ENCODE results near the gene TMEM253.

The TMEM253 gene

DNA sequence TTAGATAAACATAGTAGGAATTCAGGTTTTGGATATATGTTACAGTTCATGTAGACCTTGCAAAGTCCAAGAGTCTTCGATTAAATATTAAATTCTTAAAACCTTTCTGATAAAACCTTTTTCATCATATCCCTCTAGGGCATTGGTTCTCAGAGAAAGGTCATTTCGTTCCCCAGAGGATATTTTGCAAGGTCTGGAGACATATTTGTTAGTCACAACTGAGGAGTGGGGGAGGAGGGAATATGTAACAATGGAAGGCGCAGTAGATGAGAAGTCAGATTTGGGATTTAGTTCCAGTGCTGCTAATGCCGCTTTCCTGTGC is 5.3 kb downstream of the TMEM253 start:
- DNase-seq (ENCODE audit: low read depth, low spot score), result no peak
- no peak overlapping the region for H3K27ac ChIP-seq (ENCODE audit: low read length)

DNA sequence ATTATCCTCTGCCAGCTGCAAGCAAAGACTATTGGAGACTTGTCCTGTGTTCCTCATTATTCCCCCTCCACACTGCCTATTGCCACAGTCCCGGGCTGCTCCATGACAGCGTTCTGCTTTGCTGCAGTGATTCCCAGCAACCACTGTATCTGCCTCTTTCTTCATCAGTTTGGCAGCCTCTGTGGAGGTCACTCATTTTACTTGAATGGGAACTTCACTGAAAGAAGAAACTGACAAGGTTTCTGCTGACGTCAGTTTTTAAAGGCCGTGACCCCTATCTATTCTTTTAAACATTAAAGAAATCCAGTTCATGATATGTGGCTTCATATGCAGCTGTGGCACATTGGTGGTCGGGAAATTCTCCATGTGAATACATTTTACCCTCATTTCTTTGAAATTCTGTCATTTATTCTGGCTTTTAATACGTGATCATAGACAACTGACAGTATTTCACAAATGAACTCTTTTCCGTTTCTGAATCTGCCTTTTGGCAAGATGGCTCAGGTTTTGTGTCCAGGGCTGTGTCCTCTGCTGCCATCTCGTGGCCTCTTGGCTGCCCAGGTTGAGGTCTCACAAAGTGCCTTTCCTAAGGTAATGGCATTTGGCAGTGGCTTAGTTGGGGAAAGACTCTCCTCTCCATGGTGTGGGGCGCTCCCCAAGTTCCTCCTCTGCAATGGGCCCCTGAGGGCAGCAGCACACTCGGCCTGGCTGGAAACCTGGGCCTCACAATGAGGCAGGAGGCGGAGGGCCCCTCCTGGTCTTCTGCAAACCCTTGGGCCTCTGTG is 5.8 kb downstream of the TMEM253 start:
- WGBS (ENCODE audit: insufficient coverage, insufficient read length), result no CpG with 5 or more reads among the region's 11 CpGs
- Histone ChIP-seq H3K27ac (ENCODE audit: low read length) (no peak overlapping the region), H3K9me3 (ENCODE audit: control insufficient read depth, insufficient read depth, low read length) (no peaks in the 10 kb centered on the region), H3K27me3 (ENCODE audit: control insufficient read depth, insufficient read depth, low read length) (no peaks in the 10 kb centered on the region), H3K4me3 (ENCODE audit: low read length) (no peak overlapping the region), H3K4me1 (ENCODE audit: control insufficient read depth, insufficient read depth, low read length) (peaks cover 15% of the 10 kb centered on the region), H3K36me3 (ENCODE audit: control insufficient read depth, insufficient read depth, low read length) (no peaks in the 10 kb centered on the region)
- no peak for DNase-seq (ENCODE audit: low read depth, low spot score)

More for the DNA sequence above, 5.3 kb downstream of the TMEM253 start:
- H3K4me1 ChIP-seq (ENCODE audit: control insufficient read depth, insufficient read depth, low read length), result peaks cover 16% of the 10 kb centered on the region
- H3K27me3 ChIP-seq (ENCODE audit: control insufficient read depth, insufficient read depth, low read length), result no peaks in the 10 kb centered on the region
- no peaks in the 10 kb centered on the region for H3K9me3 ChIP-seq (ENCODE audit: control insufficient read depth, insufficient read depth, low read length)
- no peak overlapping the region for H3K4me3 ChIP-seq (ENCODE audit: low read length)
- WGBS (ENCODE audit: insufficient coverage, insufficient read length), result no CpG with 5 or more reads among the region's 4 CpGs
- H3K36me3 ChIP-seq (ENCODE audit: control insufficient read depth, insufficient read depth, low read length), result no peaks in the 10 kb centered on the region

DNA sequence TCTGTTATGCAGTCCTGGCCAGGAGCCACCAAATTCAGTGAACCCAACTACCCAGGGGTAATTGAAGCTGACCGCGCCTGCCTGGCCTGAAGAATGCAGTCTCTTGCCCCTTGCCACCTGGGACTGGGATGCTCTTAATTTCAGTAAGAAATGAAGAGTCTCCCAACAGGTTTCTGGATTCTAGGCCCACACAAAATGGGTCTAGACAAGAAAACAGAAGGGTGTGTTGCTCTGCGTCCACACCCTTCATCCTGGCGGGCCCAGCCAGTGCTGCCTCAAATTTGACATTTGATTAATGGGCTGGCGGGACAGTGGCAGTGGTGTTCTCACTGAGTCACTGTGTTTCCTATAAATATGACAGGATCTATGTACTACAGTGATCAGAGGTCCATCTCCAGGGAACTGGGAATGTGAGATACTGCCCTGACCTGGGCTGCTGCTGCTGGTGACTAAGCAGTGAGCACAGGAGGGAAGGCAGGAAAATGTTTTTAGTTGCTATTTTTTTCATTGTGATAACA is 6.5 kb downstream of the TMEM253 start:
- Histone ChIP-seq H3K27ac (ENCODE audit: low read length) (no peak overlapping the region), H3K4me3 (ENCODE audit: low read length) (no peak overlapping the region), H3K9me3 (ENCODE audit: control insufficient read depth, insufficient read depth, low read length) (no peaks in the 10 kb centered on the region), H3K4me1 (ENCODE audit: control insufficient read depth, insufficient read depth, low read length) (peaks cover 9% of the 10 kb centered on the region), H3K27me3 (ENCODE audit: control insufficient read depth, insufficient read depth, low read length) (no peaks in the 10 kb centered on the region), H3K36me3 (ENCODE audit: control insufficient read depth, insufficient read depth, low read length) (no peaks in the 10 kb centered on the region)
- DNase-seq (ENCODE audit: low read depth, low spot score), result no peak
- no CpG with 5 or more reads among the region's 5 CpGs for WGBS (ENCODE audit: insufficient coverage, insufficient read length)

DNA sequence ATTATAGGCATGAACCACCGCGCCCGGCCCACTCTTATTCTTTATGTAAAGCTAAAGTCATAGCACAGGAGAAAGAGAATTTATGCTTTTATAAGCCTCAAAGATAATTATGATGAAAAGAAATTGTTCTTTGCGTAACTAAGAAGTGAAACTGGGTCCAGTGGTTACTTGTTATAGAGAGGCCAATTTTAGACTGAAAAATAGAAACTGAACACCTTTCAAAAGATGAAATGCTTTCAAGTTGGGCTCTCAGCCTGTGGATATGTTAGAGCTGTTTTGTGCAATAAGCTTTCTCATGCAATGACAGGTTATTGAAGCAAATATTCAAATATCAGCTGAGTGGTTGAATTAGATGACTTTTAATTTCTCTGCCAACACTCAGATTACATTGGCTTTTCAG is 7.9 kb downstream of the TMEM253 start:
- H3K9me3 ChIP-seq (ENCODE audit: control insufficient read depth, insufficient read depth, low read length), result no peaks in the 10 kb centered on the region
- no peak for DNase-seq (ENCODE audit: low read depth, low spot score)
- WGBS (ENCODE audit: insufficient coverage, insufficient read length), result no CpG with 5 or more reads among the region's 4 CpGs
- peaks cover 4% of the 10 kb centered on the region; the same call in 1 of the 2 replicates for H3K4me1 ChIP-seq (ENCODE audit: control insufficient read depth, insufficient read depth, low read length)
- no peaks in the 10 kb centered on the region for H3K27me3 ChIP-seq (ENCODE audit: control insufficient read depth, insufficient read depth, low read length)
- no peak overlapping the region for H3K4me3 ChIP-seq (ENCODE audit: low read length)
- H3K36me3 ChIP-seq (ENCODE audit: control insufficient read depth, insufficient read depth, low read length), result no peaks in the 10 kb centered on the region
- H3K27ac ChIP-seq (ENCODE audit: low read length), result no peak overlapping the region

DNA sequence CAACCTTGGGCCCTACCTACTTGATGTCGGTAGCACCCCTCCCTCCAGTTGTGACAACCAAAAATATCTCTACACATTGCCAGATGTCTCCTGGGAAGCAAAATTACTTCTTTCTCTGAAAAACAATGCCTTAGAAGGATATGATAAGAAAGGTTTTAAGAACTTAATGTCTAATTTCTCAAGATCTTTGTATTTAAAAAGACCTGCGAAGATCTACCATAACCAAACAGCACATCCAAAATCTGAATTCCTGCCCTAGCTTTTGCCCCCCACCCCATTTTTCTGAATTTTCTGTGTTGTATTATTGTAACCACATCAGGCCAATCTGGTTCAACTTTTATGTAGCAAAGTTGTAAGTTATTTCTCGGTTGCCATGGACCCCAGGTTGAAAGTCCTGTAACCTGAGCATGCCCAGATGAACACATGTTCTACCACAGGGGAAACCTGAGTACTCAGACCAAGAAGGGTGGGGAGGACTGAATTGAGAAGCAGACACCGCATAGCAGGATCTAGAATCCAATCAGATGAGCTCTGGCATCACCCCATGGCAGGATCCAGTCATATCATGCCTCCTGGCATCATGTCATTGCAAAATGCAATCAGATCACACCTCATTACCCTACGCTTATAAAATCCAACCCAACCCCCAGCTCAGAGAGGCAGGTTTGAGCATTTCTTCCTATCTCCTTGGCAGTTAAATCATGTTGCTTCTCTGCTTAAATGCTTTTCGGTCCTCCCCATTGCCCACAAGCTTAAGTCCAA is 8.7 kb downstream of the TMEM253 start:
- H3K4me3 ChIP-seq (ENCODE audit: low read length), result no peak overlapping the region
- no peaks in the 10 kb centered on the region for H3K36me3 ChIP-seq (ENCODE audit: control insufficient read depth, insufficient read depth, low read length)
- no peaks in the 10 kb centered on the region for H3K27me3 ChIP-seq (ENCODE audit: control insufficient read depth, insufficient read depth, low read length)
- WGBS (ENCODE audit: insufficient coverage, insufficient read length), result no CpG with 5 or more reads among the region's 6 CpGs
- no peak for DNase-seq (ENCODE audit: low read depth, low spot score)
- peaks cover 4% of the 10 kb centered on the region; the same call in 1 of the 2 replicates for H3K4me1 ChIP-seq (ENCODE audit: control insufficient read depth, insufficient read depth, low read length)
- no peaks in the 10 kb centered on the region for H3K9me3 ChIP-seq (ENCODE audit: control insufficient read depth, insufficient read depth, low read length)
- H3K27ac ChIP-seq (ENCODE audit: low read length), result no peak overlapping the region

DNA sequence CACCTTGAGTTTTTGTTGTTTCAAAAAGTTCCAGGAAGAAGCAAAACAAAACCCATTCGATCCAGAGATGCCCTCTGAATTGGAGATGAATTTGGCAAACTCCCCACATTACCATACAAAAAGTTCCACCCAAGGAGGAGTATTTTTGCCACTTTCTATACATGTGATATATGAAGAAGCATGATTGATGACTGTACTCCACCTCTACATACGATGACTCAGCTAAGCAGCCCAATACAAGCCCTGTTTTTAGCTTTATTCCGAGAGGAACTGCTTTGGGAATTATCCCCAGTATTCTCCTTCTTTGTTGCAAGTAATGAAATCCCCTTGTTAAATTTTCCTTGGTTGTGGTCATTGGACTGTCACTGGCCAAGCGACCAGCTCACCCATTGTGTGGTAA is 11.4 kb downstream of the TMEM253 start:
- Histone ChIP-seq H3K27ac (ENCODE audit: low read length) (no peak overlapping the region), H3K9me3 (ENCODE audit: control insufficient read depth, insufficient read depth, low read length) (no peaks in the 10 kb centered on the region), H3K36me3 (ENCODE audit: control insufficient read depth, insufficient read depth, low read length) (no peaks in the 10 kb centered on the region), H3K4me3 (ENCODE audit: low read length) (no peak overlapping the region), H3K27me3 (ENCODE audit: control insufficient read depth, insufficient read depth, low read length) (no peaks in the 10 kb centered on the region), H3K4me1 (ENCODE audit: control insufficient read depth, insufficient read depth, low read length) (no peaks in the 10 kb centered on the region)
- DNase-seq (ENCODE audit: low read depth, low spot score), result no peak
- no CpG with 5 or more reads among the region's 4 CpGs for WGBS (ENCODE audit: insufficient coverage, insufficient read length)

DNA sequence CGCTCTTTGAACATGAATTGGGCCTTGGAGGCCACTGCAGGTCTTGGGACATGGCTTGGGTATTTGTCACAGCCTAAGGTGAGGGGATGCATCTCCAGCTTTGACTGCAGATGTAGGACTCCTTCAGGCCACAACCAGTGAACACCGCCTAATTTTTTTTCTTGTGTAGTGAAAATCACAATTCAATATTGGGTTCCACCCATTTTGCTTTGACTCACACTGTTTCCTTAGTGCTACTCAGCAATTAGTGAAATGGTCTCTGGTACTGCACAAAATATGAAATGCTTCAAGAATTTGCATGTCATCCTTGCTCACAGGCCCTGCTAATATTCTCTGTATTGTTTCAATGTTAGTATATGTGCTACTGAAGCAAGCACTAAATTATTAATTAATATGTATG is 12.5 kb downstream of the TMEM253 start:
- no peak for DNase-seq (ENCODE audit: low read depth, low spot score)
- Histone ChIP-seq H3K9me3 (ENCODE audit: control insufficient read depth, insufficient read depth, low read length) (no peaks in the 10 kb centered on the region), H3K27me3 (ENCODE audit: control insufficient read depth, insufficient read depth, low read length) (no peaks in the 10 kb centered on the region), H3K4me3 (ENCODE audit: low read length) (no peak overlapping the region), H3K27ac (ENCODE audit: low read length) (no peak overlapping the region), H3K4me1 (ENCODE audit: control insufficient read depth, insufficient read depth, low read length) (no peaks in the 10 kb centered on the region), H3K36me3 (ENCODE audit: control insufficient read depth, insufficient read depth, low read length) (no peaks in the 10 kb centered on the region)
- WGBS (ENCODE audit: insufficient coverage, insufficient read length), result no CpG with 5 or more reads among the region's 2 CpGs

DNA sequence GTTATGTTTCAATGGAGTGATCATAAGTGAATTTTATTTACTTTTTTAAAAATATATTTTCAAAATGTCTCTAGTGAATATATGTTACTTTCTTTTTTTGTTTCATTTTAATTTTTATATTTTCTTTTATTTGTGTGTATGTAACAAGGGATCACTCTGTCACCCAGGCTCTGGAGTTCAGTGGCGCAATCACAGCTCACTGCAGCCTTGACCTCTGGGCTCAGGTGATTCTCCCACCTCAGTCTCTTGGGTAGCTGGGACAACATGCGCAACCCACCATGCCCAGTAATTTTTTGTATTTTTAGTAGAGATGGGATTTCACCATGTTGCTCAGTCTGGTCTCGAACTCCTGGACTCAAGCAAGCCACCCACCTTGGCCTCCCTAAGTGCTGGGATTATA is 18.1 kb downstream of the TMEM253 start:
- Histone ChIP-seq H3K4me1 (ENCODE audit: control insufficient read depth, insufficient read depth, low read length) (no peaks in the 10 kb centered on the region), H3K4me3 (ENCODE audit: low read length) (no peak overlapping the region), H3K36me3 (ENCODE audit: control insufficient read depth, insufficient read depth, low read length) (no peaks in the 10 kb centered on the region), H3K27ac (ENCODE audit: low read length) (no peak overlapping the region), H3K27me3 (ENCODE audit: control insufficient read depth, insufficient read depth, low read length) (no peaks in the 10 kb centered on the region), H3K9me3 (ENCODE audit: control insufficient read depth, insufficient read depth, low read length) (no peaks in the 10 kb centered on the region)
- no peak for DNase-seq (ENCODE audit: low read depth, low spot score)
- WGBS (ENCODE audit: insufficient coverage, insufficient read length), result no CpG with 5 or more reads among the region's 3 CpGs

DNA sequence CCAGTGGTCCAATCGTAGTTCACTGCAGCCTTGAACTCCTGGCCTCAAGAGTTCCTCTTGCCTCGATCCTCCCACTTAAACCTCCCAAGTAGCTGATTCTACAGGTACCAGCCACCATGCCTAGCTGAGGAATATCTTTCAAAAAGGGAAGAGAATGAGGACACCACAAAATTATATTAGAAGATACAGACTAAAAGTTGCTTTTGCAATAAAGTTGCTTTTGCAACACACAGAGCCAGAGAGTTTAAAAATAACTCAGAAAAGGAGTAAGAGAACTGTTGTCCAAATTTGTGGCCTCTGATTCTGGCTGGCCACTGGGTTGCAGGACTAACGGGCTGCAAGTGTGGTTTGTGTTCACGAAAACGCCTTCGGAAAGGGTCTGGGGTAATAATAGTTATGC is 19.8 kb downstream of the TMEM253 start:
- no peaks in the 10 kb centered on the region for H3K27me3 ChIP-seq (ENCODE audit: control insufficient read depth, insufficient read depth, low read length)
- no peak overlapping the region for H3K27ac ChIP-seq (ENCODE audit: low read length)
- no peak for DNase-seq (ENCODE audit: low read depth, low spot score)
- H3K4me1 ChIP-seq (ENCODE audit: control insufficient read depth, insufficient read depth, low read length), result no peaks in the 10 kb centered on the region
- no peaks in the 10 kb centered on the region for H3K36me3 ChIP-seq (ENCODE audit: control insufficient read depth, insufficient read depth, low read length)
- no CpG with 5 or more reads among the region's 6 CpGs for WGBS (ENCODE audit: insufficient coverage, insufficient read length)
- no peak overlapping the region for H3K4me3 ChIP-seq (ENCODE audit: low read length)
- H3K9me3 ChIP-seq (ENCODE audit: control insufficient read depth, insufficient read depth, low read length), result no peaks in the 10 kb centered on the region

DNA sequence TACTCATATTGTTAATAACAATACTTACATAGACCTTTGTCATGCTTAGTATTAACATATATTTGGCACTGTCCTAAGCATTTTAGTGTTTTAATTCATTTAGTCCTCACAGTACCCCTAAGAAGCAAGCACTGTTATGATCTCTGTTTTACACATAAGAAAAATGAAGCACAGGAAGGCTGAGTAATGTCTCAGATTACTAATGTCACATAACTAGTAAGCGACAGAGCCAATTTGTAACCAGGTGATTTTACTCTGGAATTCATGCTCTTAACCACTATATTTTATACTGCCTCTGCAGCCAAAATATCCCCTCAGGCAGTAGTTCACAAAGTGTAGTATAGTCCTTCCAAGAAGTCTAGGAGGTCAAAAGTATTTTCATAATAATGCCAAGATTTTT is 20.3 kb downstream of the TMEM253 start:
- WGBS (ENCODE audit: insufficient coverage, insufficient read length), result no CpG with 5 or more reads among the region's 1 CpG
- Histone ChIP-seq H3K9me3 (ENCODE audit: control insufficient read depth, insufficient read depth, low read length) (no peaks in the 10 kb centered on the region), H3K27ac (ENCODE audit: low read length) (no peak overlapping the region)

More for the DNA sequence above, 20.3 kb downstream of the TMEM253 start:
- H3K36me3 ChIP-seq (ENCODE audit: control insufficient read depth, insufficient read depth, low read length), result no peaks in the 10 kb centered on the region
- H3K27me3 ChIP-seq (ENCODE audit: control insufficient read depth, insufficient read depth, low read length), result no peaks in the 10 kb centered on the region
- no peaks in the 10 kb centered on the region for H3K4me1 ChIP-seq (ENCODE audit: control insufficient read depth, insufficient read depth, low read length)
- no peak overlapping the region for H3K4me3 ChIP-seq (ENCODE audit: low read length)
- DNase-seq (ENCODE audit: low read depth, low spot score), result no peak

All from iPS DF 6.9 (cell line).